MM.1S (cell line): ENCODE measurements around the gene SLX4IP.

Experiments
- DNase-seq: peaks from one replicate; pipeline ENCODE4 v3.0.0-alpha.2; 2015
- H2AFZ ChIP-seq: fragments of 300-600 bp; sonication (generic); 2 replicates; pipeline ENCODE4 v1.6.0; 2016; ENCODE audit warnings: antibody characterized with exemption, low read length
- H3F3A ChIP-seq: fragments of 300-600 bp; sonication (generic); 2 replicates; pipeline ENCODE4 v1.6.1; 2016; ENCODE audit warnings: mild to moderate bottlenecking, antibody characterized with exemption, low read length, moderate library complexity, mixed read lengths; ENCODE audit not compliant: insufficient read depth
- H3K27ac ChIP-seq: fragments of 300-600 bp; sonication (generic); 2 replicates; pipeline ENCODE4 v1.5.1; 2016; ENCODE audit warnings: mild to moderate bottlenecking, low read length
- H3K27me3 ChIP-seq: fragments of 300-600 bp; sonication (generic); replicated peaks from 2 replicates; pipeline ENCODE4 v1.6.0; 2016; ENCODE audit warnings: low read length; ENCODE audit not compliant: insufficient read depth
- H3K36me3 ChIP-seq: fragments of 300-600 bp; sonication (generic); replicated peaks from 2 replicates; pipeline ENCODE4 v1.6.1; 2016; ENCODE audit warnings: mild to moderate bottlenecking, low read length, mixed read lengths; ENCODE audit not compliant: insufficient read depth
- H3K4me1 ChIP-seq: fragments of 300-600 bp; sonication (generic); 2 replicates; pipeline ENCODE4 v1.6.1; 2016; ENCODE audit warnings: low read length, mixed read lengths
- H3K4me2 ChIP-seq: fragments of 300-600 bp; sonication (generic); 2 replicates; pipeline ENCODE4 v1.6.0; 2016; ENCODE audit warnings: low read depth, low read length
- H3K4me3 ChIP-seq: fragments of 300-600 bp; sonication (generic); 2 replicates; pipeline ENCODE4 v1.5.1; 2016; ENCODE audit warnings: low read length, mixed read lengths
- H3K79me2 ChIP-seq: fragments of 300-600 bp; sonication (generic); 2 replicates; pipeline ENCODE4 v1.6.1; 2016; ENCODE audit warnings: mixed run types, low read length, mixed read lengths
- H3K9ac ChIP-seq: fragments of 300-600 bp; sonication (generic); 2 replicates; pipeline ENCODE4 v1.6.1; 2016; ENCODE audit warnings: low read length, mixed read lengths
- H3K9me2 ChIP-seq: fragments of 300-600 bp; sonication (generic); replicated peaks from 2 replicates; pipeline ENCODE4 v1.6.1; 2016; ENCODE audit warnings: mild to moderate bottlenecking, low read length, mixed read lengths; ENCODE audit not compliant: insufficient read depth
- H3K9me3 ChIP-seq: fragments of 300-600 bp; sonication (generic); replicated peaks from 2 replicates; pipeline ENCODE4 v1.6.1; 2016; ENCODE audit warnings: mild to moderate bottlenecking, low read length, mixed read lengths; ENCODE audit not compliant: insufficient read depth
- H4K20me1 ChIP-seq: fragments of 300-600 bp; sonication (generic); 2 replicates; pipeline ENCODE4 v1.6.1; 2016; ENCODE audit warnings: mild to moderate bottlenecking, low read length, moderate library complexity, mixed read lengths; ENCODE audit not compliant: insufficient read depth
- CTCF ChIP-seq: fragments of 300-600 bp; sonication (generic); IDR thresholded peaks from 2 replicates; pipeline ENCODE4 v1.5.1; 2016; ENCODE audit warnings: antibody characterized with exemption, low read length, mixed read lengths
- EZH2 ChIP-seq: fragments of 300-600 bp; sonication (generic); optimal IDR thresholded peaks from 2 replicates; pipeline ENCODE3; 2017; ENCODE audit warnings: low read depth, mild to moderate bottlenecking, antibody characterized with exemption, low read length, mixed read lengths
- EZH2phosphoT487 ChIP-seq: fragments of 300-600 bp; sonication (generic); IDR thresholded peaks from 2 replicates; pipeline ENCODE4 v1.6.1; 2018; ENCODE audit warnings: antibody characterized with exemption, low read length

SLX4IP gene

GRCh38 chr20:10408108-10408813, 26.8 kb upstream of the SLX4IP start:
- no peak overlapping the region for H3K27ac ChIP-seq
- H3K4me1 ChIP-seq: no peaks in the 10 kb centered on the region
- no peak overlapping the region for H3K4me2 ChIP-seq
- no peak overlapping the region for H2AFZ ChIP-seq
- no peak overlapping the region for H3K9ac ChIP-seq
- H3K36me3 ChIP-seq: no peaks in the 10 kb centered on the region; the same call in 1 of the 2 replicates
- H3K79me2 ChIP-seq: no peaks in the 10 kb centered on the region
- DNase-seq: no peak
- H3K9me3 ChIP-seq: no peaks in the 10 kb centered on the region
- H3F3A ChIP-seq: no peaks in the 10 kb centered on the region; the same call in 1 of the 2 replicates
- H4K20me1 ChIP-seq: no peaks in the 10 kb centered on the region
- H3K4me3 ChIP-seq: no peak overlapping the region
- no peaks in the 10 kb centered on the region for H3K9me2 ChIP-seq
- TF ChIP-seq EZH2phosphoT487: no peak
- H3K27me3 ChIP-seq: no peaks in the 10 kb centered on the region

GRCh38 chr20:10411673-10412072, 23.4 kb upstream of the SLX4IP start:
- H3K9me2 ChIP-seq: no peaks in the 10 kb centered on the region

GRCh38 chr20:10412591-10413408, 22.3 kb upstream of the SLX4IP start:
- TF ChIP-seq CTCF (no peak), EZH2phosphoT487 (no peak), EZH2 (no peak)
- Histone ChIP-seq H3K9me2 (no peaks in the 10 kb centered on the region), H2AFZ (no peak overlapping the region), H3K4me1 (peaks cover 9% of the 10 kb centered on the region), H3F3A (no peaks in the 10 kb centered on the region; the same call in 1 of the 2 replicates), H3K79me2 (peaks cover 15% of the 10 kb centered on the region; the same call in 1 of the 2 replicates), H3K9me3 (no peaks in the 10 kb centered on the region), H3K4me3 (no peak overlapping the region), H3K27ac (no peak overlapping the region), H3K9ac (no peak overlapping the region), H3K36me3 (no peaks in the 10 kb centered on the region), H3K4me2 (no peak overlapping the region), H4K20me1 (no peaks in the 10 kb centered on the region), H3K27me3 (no peaks in the 10 kb centered on the region)
- no peak for DNase-seq

More at GRCh38 chr20:10411673-10412072, 23.4 kb upstream of the SLX4IP start:
- H3K9me3 ChIP-seq: no peaks in the 10 kb centered on the region
- H2AFZ ChIP-seq: no peak overlapping the region
- no peaks in the 10 kb centered on the region for H3K36me3 ChIP-seq
- H3K27me3 ChIP-seq: no peaks in the 10 kb centered on the region
- no peak overlapping the region for H3K27ac ChIP-seq
- H3K4me3 ChIP-seq: no peak overlapping the region
- DNase-seq: no peak
- H3F3A ChIP-seq: no peaks in the 10 kb centered on the region; the same call in 1 of the 2 replicates
- no peak overlapping the region for H3K9ac ChIP-seq
- H3K79me2 ChIP-seq: peaks cover 10% of the 10 kb centered on the region; the same call in 1 of the 2 replicates
- H4K20me1 ChIP-seq: no peaks in the 10 kb centered on the region
- no peak overlapping the region for H3K4me2 ChIP-seq
- H3K4me1 ChIP-seq: peaks cover 9% of the 10 kb centered on the region
- no peak for TF ChIP-seq CTCF
- TF ChIP-seq EZH2: no peak
- no peak for TF ChIP-seq EZH2phosphoT487
